HPDE6-E6E7 (cell line): ENCODE measurements around the gene PPP2R5B.

Experiments
- DNase-seq: peaks from one replicate; pipeline ENCODE4 v3.0.0; 2011; ENCODE audit warnings: missing footprints; ENCODE audit errors: extremely low spot score

PPP2R5B gene

GRCh38 chr11:64888729-64889511 lies 35.6 kb upstream of the PPP2R5B start:
- DNase-seq: no peak

DNA sequence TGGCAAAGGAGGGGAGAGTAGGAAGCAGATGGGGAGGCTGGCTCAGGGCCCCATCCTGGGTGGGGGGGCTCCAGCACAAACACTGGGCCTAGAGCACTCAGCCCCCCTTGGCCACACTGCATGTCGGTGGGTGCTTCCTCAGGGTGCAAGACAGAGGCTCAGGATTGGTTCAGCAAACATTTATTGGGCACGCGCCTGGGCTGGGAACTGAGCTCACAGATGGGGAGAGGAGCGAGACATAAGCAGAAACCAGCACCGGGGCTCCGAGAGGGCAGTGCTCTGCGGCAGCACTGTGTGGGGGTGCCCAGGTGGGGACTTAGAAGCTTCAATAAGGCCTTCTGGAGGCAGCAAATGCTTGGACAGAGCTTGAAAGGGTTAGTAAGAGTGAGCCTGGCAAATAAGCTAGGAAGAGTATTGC lies 34.0 kb upstream of the PPP2R5B start:
- no peak for DNase-seq

- DNase-seq: no peak
These were observed 33.2 kb upstream of the PPP2R5B start for GRCh38 chr11:64891215-64891848.

GRCh38 chr11:64891880-64892279 lies 32.6 kb upstream of the PPP2R5B start:
- no peak for DNase-seq

DNA sequence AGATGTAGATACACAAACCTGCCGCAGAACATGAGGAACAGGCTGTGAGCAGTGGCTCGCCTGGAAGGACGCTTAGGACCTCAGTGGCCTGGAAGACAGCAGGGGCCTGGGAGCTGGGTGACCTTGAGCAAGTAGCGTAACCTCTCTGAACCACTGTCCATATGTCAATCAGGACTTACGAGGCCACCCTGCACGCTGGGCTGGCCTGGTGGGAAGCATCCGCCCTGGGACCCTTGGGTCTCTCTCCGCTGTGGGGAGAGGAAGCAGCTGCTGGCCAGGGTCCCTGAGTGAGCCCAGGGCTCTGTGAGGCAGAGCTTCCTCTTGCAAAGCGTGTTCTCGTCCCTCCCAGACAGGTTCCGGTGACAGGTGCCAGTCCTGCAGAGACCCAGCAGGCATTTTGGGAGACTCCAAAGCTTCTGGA lies 32.1 kb upstream of the PPP2R5B start:
- no peak for DNase-seq

DNA sequence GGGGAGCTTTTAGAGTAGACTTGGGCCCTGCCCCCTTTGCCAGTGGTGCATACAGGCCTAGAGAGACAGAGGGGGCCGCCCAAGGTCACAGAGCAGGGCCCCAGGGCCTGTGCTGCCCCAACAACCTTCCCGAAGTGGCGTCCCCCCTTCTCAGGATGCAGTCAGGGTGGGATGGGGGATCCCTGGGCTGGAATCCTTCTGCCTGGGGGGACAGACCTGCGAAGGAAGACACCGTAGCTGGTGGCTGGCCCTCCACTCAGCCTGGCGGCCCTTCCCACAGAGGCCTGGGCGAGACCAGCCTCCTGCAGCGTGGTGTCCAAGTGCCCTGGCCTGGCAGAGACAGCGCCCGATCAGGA lies 31.7 kb upstream of the PPP2R5B start:
- no peak for DNase-seq

- no peak for DNase-seq
These were observed 31.1 kb upstream of the PPP2R5B start for GRCh38 chr11:64893194-64894069.

DNA sequence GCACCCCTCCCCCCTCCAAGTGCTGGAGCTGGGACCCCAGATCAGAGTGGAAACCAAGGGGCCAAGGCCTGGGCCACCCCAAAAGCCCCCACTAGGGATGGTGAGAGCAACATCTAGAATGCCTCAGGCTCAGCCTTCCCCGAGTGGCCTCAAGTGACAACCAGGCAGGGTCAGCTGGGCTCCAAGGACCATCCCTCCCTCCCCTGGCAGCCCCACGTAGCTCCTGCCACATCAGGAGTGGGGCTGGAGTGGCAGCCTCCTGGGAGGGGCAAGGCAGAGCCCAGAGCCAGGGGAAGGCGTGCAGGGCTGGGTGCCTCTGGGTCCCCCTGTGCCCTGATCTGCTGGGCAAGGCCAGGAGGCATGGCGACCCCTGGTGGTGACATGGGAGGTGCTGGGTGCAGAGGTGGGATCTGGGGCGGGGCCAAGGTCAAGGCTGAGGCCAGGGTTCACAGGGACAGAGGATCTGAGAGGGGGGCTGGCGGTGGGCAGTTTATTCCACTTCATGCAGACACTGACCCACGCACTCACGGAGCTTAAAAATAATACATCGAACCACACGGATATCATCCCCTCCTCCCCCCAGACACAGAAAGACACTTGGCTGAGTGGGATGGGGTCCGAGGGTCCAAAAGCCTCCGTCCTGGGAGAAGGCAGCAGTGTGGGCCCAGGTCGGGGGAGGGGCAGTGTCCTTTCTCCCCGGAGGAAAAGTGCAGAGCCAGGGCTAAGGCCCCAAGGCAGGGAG lies 30.2 kb upstream of the PPP2R5B start:
- DNase-seq: peak; percentile 66

GRCh38 chr11:64894812-64895452 lies 29.6 kb upstream of the PPP2R5B start:
- DNase-seq: no peak

- DNase-seq: no peak
These were observed 28.0 kb upstream of the PPP2R5B start for GRCh38 chr11:64896448-64897022.

- no peak for DNase-seq
These were observed 27.0 kb upstream of the PPP2R5B start for GRCh38 chr11:64897381-64898075.

DNA sequence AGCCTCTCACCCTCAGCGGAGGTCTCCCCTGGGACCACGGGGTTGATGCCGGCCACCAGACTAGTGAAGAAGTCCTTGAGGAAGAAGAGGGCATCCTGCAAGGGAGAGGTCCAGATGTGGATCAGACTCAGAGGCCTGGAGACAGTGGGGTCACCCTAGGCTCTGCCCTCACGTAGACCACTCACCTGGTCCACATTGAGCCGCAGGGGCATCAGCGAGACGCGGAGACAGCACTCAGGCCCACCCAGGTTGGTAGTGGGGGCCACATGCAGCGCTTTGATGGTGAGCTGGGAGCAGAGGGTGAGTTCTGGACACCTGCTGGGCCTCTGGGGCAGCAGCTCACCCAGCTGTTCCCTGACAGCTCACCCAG lies 26.4 kb upstream of the PPP2R5B start:
- no peak for DNase-seq

DNA sequence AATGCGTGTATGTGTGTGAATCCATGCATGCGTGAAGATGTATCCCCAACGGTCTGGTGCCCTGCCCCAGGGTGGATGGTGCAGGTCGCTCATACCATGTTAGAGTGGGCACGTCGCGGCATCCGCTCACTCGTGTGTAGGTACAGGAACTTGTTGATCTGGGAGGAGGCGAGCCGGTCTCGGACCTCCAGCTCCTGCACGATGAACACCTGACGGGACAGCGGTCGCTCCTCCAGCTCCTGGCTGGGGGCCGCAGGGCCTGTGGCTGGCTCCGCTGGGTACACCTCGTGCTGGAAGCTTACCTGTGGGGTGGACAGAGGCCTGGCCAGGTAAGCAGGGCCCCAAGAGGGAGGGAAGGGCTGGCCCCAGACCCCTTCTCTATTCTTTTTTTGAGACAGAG lies 25.9 kb upstream of the PPP2R5B start:
- DNase-seq: no peak

- peak; percentile 94 for DNase-seq
These were observed 24.2 kb upstream of the PPP2R5B start for GRCh38 chr11:64900263-64900678.

GRCh38 chr11:64900774-64901173 lies 23.7 kb upstream of the PPP2R5B start:
- DNase-seq: no peak

DNA sequence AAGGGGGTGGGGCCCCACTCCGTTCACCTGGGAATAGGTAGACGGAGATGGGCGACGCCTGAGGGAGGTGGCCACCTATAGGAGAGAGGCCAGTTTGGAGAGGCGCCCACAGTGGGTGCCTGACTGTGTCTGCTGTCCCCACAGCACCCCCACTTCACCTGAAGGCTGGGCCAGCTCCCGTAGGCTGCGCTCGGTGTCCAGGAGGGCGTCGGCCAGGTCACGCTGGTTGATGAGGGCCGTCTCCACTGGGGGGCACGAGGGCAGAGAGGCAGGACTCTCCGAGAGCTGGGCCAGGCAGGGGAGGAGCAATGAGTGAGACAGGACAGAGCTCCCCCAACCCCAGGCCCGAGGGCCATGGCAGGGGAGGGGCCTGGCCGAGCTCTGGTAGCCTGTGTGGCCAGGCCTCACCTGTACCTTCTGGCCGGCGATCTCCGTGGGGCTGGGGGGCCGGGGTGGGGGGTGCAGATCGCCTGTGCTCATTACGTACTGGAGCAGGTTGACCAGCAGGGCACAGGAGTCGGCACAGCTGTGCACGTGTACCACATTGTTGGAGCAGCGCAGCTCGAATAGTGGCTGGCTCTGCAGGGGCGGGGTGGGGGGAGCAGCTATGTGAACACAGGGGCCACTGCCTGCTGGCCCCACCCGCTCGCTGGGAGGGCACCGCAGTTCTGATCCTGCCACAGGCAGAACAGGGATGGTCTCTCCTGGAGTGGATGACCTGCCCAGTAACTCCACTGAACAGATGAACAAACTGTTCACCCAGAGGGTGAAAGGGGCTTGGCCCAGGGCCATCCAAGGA lies 22.2 kb upstream of the PPP2R5B start:
- DNase-seq: no peak

DNA sequence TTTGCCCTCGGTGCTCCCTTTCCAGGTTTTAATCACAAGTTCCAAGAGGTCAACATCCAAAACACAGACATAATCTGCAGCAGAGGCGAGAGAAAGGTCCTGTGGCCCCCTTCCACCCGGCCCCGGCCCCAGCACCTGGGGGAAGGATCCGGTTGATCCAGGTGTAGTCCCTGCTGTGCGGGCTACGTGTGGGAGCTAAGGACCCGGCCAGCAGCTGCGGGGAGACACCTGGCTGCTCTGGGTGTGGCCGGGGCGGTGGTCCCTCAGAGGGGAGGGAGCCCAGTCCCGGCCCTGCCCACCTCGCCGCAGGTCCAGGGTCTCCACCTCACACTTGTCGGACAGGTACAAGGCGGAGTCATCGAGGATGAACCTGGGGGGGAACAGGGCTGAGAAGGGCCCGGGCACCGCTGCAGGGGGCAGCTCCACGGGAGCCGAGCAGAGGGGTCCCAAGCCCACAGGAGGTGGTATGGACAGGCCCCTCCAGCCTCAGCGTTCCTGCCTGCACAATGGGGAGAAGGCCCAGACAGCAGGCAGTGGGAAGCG lies 21.1 kb upstream of the PPP2R5B start:
- no peak for DNase-seq

DNA sequence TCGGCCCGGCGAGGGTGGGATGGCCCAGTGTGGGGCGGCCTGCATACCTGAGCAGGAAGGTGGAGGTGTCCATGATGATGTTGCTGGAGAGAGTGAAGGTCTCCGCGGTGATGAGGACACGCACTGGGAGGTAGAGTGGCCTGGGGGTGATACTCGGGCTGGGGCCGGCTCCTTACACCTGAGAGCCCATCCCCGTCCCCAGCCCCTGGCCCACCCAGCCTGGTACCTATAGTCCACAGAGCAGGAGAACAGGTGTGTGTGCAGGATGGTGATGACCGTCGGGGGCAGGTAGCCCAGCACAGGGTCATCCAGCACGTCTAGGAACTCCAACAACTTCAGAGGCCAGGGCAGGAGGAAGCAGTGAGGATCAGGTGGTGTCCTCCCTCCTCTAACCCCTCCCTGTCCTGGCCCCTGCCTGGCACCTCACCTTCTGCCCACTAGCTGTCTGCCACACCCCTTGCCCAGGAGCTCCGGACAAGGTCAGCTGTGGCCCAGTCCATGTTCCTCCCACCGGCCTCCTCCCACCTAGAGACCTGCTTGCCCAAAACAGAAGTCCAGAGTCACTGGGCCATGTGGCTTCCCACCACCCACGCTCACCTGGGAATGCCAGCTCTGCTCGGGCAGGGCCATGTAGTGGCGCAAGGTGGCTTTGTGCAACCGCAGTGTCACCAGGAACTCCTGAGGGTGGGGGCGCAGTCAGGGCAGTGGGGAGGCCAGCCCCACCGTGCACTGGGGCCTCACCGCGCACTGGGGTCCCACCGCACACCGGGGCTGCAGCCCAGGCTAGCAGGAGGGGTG lies 18.8 kb upstream of the PPP2R5B start:
- no peak for DNase-seq

GRCh38 chr11:64906314-64906635 lies 18.2 kb upstream of the PPP2R5B start:
- no peak for DNase-seq
